ENCODE results near the gene PSMG4. TPM values are rescaled to one million over a fixed set of nuclear protein-coding genes. Genes with fewer than 3 reads are reported as not detected.

PSMG4 gene
- total and polyA plus RNA-seq, 9 of the 15 experiments (the other 6 are each of a cell fraction or from before 2014, with no cell fraction given), result 12.9 to 185 (median 52.0) TPM

- CTCF ChIA-PET (ENCODE audit: low intra/inter-chr PET ratio), result interaction anchor here (0.5 to 1.2 kb wide), 2 partner anchors 83 to 222 kb away, joined by 5 read pairs; no protein-coding TSS in a partner anchor
- Histone ChIP-seq H2AFZ (ENCODE audit: low read depth, low read length) (peak overlapping the region; percentile 90), H3K9ac (ENCODE audit: insufficient read depth in 1 of 2, low read depth in 2 of 2, low read length in 2 of 2) (peak overlapping the region in 1 of 2 experiments; percentile 47; a peak in 3 of 4 replicates), H3K4me3 (no peak overlapping the region), H3K27ac (ENCODE audit: extremely low read depth, low read depth, low read length) (peak overlapping the region; percentile 75), H3K4me2 (ENCODE audit: insufficient read depth, low read length) (peak overlapping the region; percentile 65), H3K9me3 (replicated peaks; ENCODE audit: control insufficient read depth, insufficient read depth, low read depth, low read length) (peaks cover 2% of the 10 kb centered on the region; the same call in 1 of the 2 replicates), H3K9me1 (ENCODE audit: control insufficient read depth, insufficient read depth, low read length) (no peaks in the 10 kb centered on the region), H4K20me1 (replicated peaks; ENCODE audit: control insufficient read depth, insufficient read depth, low read length) (no peaks in the 10 kb centered on the region), H3K27me3 (ENCODE audit: control insufficient read depth in 2 of 2, insufficient read depth in 2 of 2, low read length in 2 of 2) (no peaks in the 10 kb centered on the region), H3K4me1 (replicated peaks in 1 of 2; ENCODE audit: control insufficient read depth in 2 of 2, insufficient read depth in 2 of 2, low read length in 2 of 2) (peaks cover 33 to 44% of the 10 kb centered on the region in 2 experiments), H3K79me2 (ENCODE audit: control insufficient read depth, insufficient read depth, low read length) (no peaks in the 10 kb centered on the region), H3K36me3 (ENCODE audit: control insufficient read depth, insufficient read depth, low read length) (no peaks in the 10 kb centered on the region)
- ATAC-seq (peak; percentile 98), DNase-seq (ENCODE audit: extremely low read depth in 1 of 4, low spot score in 3 of 4) (peak; percentile 93 to 97 (median 96)), FAIRE-seq (peak; percentile 97)
- POLR2A ChIA-PET, result interaction anchor here (0.6 to 4.3 kb wide), 11 partner anchors 10 to 463 kb away, joined by 3 to 21 read pairs (median 3); partner anchors contain the start of genes PSMG4 and TUBB2A
- intact Hi-C loops (cut with micrococcal nuclease), result loop anchor here (1.0 to 5.0 kb wide), 4 partner anchors 43 to 142 kb away; partner anchors contain the start of gene RIPK1
- in situ Hi-C loops (cut with MboI), result no loop called here
- 17% methylated on average over 17 of the region's 17 CpGs for WGBS (ENCODE audit: insufficient coverage, low coverage, missing lambda C conversion rate)
- BruUV-seq (replicated peaks), result TSS peak; percentile 84
- no peak for TF ChIP-seq NCOA1 (IDR thresholded peaks at IDR 0.05; ENCODE audit: low read depth)
- TF ChIP-seq NUFIP1 (IDR thresholded peaks at IDR 0.05; ENCODE audit: partially characterized antibody), result no peak
- peak; percentile 69 for TF ChIP-seq MYC (IDR thresholded peaks at IDR 0.05; ENCODE audit: low read depth, low read length)
- TF ChIP-seq MYC (CRISPR knock-in tag; IDR thresholded peaks at IDR 0.05; ENCODE audit: borderline replicate concordance, low read depth), result 0 out of 2 replicates have a peak, but pooled peaks have one; percentile 56
- TF ChIP-seq TRIM24 (IDR thresholded peaks at IDR 0.05), result no peak
- TF ChIP-seq REST (IDR thresholded peaks at IDR 0.05; ENCODE audit: borderline replicate concordance), result peak; percentile 95
- TF ChIP-seq REST (CRISPR knock-in tag; IDR thresholded peaks at IDR 0.05; ENCODE audit: low read depth), result no peak
- 0 out of 2 replicates have a peak, but pooled peaks have one; percentile 29 for TF ChIP-seq ZNF24 (IDR thresholded peaks at IDR 0.05)
- TF ChIP-seq HNRNPL (IDR thresholded peaks at IDR 0.05; ENCODE audit: low read depth, low read length), result no peak
- peak; percentile 89 for TF ChIP-seq DEAF1 (CRISPR knock-in tag; IDR thresholded peaks at IDR 0.05)
- peak; percentile 64 for TF ChIP-seq PHF20 (IDR thresholded peaks at IDR 0.05; ENCODE audit: partially characterized antibody)
Observed at GRCh38 chr6:3209114-3210023, 49.4 kb upstream of the PSMG4 start.
